GM21528 (cell line): Measurements from ENCODE around the gene TM7SF2.
A peak's percentile ranks its signal among the peaks of the same experiment; 100 is the strongest.
"Not testable (repeated sequence)": the region's sequence is repeated elsewhere in the genome, so short reads cannot be mapped to it uniquely, and the experiment has no call there.

ENCODE experiments used
- ATAC-seq: cut with Tn5 transposase; IDR thresholded peaks from one replicate; pipeline ENCODE4 v1.9.1; 2021; ENCODE audit warnings: mild to moderate bottlenecking, moderate library complexity; ENCODE audit not compliant: unreplicated experiment, low FRiP score

TM7SF2 gene

GRCh38 chr11:65113361-65113756, 1.7 kb downstream of the TM7SF2 start:
- no peak for ATAC-seq

- no peak for ATAC-seq
Observed at GRCh38 chr11:65113839-65114238, 2.2 kb downstream of the TM7SF2 start.

- no peak for ATAC-seq
Observed at GRCh38 chr11:65114538-65115171, 3.0 kb downstream of the TM7SF2 start.

GRCh38 chr11:65115361-65116082, 3.9 kb downstream of the TM7SF2 start:
- ATAC-seq, result no peak

- peak; percentile 3 for ATAC-seq
Observed at GRCh38 chr11:65116370-65117205, 4.9 kb downstream of the TM7SF2 start.

GRCh38 chr11:65117206-65118096, 5.8 kb downstream of the TM7SF2 start, which contains the start of gene ZNHIT2:
ZNHIT2 (minus strand) TSS chr11:65117701; CDS start chr11:65117653, 48 bp downstream.
- peak; percentile 54 for ATAC-seq

- no peak for ATAC-seq
Observed at GRCh38 chr11:65118097-65118837, 6.6 kb downstream of the TM7SF2 start.

GRCh38 chr11:65118891-65119669, 7.4 kb downstream of the TM7SF2 start:
- not testable (repeated sequence) for ATAC-seq

GRCh38 chr11:65119670-65119995, 8.0 kb downstream of the TM7SF2 start:
- ATAC-seq, result no peak

GRCh38 chr11:65120831-65121230, 9.2 kb downstream of the TM7SF2 start:
- no peak for ATAC-seq

- ATAC-seq, result no peak
Observed at GRCh38 chr11:65121447-65121864, 9.8 kb downstream of the TM7SF2 start.

GRCh38 chr11:65121865-65122696, 10.4 kb downstream of the TM7SF2 start, which contains the start of the genes FAU and MRPL49:
FAU (minus strand) TSS chr11:65122134; CDS start chr11:65121813, 321 bp downstream.
MRPL49 (plus strand) TSS chr11:65122321; CDS start chr11:65122347, 26 bp downstream.
- ATAC-seq, result peak; percentile 66

- no peak for ATAC-seq
Observed at GRCh38 chr11:65124480-65125196, 13.0 kb downstream of the TM7SF2 start.

- no peak for ATAC-seq
Observed at GRCh38 chr11:65125197-65126056, 13.8 kb downstream of the TM7SF2 start.

- no peak for ATAC-seq
Observed at GRCh38 chr11:65126624-65127274, 15.1 kb downstream of the TM7SF2 start.
